Epithelial cell of proximal tubule (primary cell): ENCODE results near the gene ANKRD2. TPM values are rescaled to one million over a fixed set of nuclear protein-coding genes. Genes with fewer than 3 reads are reported as not detected.

Source experiments
- DNase-seq: peaks from one replicate; pipeline ENCODE4 v3.0.0-alpha.2; 2011; ENCODE audit warnings: low read depth
- H3K4me3 ChIP-seq: 2 replicates; pipeline ENCODE4 v1.5.1; 2011; ENCODE audit warnings: low read depth, mild to moderate bottlenecking, low read length
- CTCF ChIP-seq: conservative IDR thresholded peaks from 2 replicates; pipeline ENCODE4 v1.5.1; 2012; ENCODE audit warnings: low read depth, mild to moderate bottlenecking, low read length
- total RNA-seq: library from RNA; depleted of rRNA; stranded (reverse); fragments of >200 nt; gene quantifications from 2 replicates; pipeline ENCODE4 v1.2.3, GENCODE V29; 2015

The ANKRD2 gene
- total RNA-seq, 1 donor from 2014 or later, result 6.8 TPM

- DNase-seq, result no peak
- no peak overlapping the region for H3K4me3 ChIP-seq
- TF ChIP-seq CTCF, result no peak
These were observed 26.7 kb downstream of the ANKRD2 start for GRCh38 chr10:97599272-97599619.

- no peak for DNase-seq
- no peak for TF ChIP-seq CTCF
- H3K4me3 ChIP-seq, result no peak overlapping the region
These were observed 28.0 kb downstream of the ANKRD2 start for GRCh38 chr10:97600616-97601015.

GRCh38 chr10:97601268-97602215, 29.0 kb downstream of the ANKRD2 start:
- no peak for DNase-seq
- H3K4me3 ChIP-seq, result no peak overlapping the region
- no peak for TF ChIP-seq CTCF

- TF ChIP-seq CTCF, result no peak
- DNase-seq, result no peak
- H3K4me3 ChIP-seq, result no peak overlapping the region
These were observed 34.6 kb downstream of the ANKRD2 start for GRCh38 chr10:97607095-97607636.

- no peak overlapping the region for H3K4me3 ChIP-seq
- DNase-seq, result no peak
- TF ChIP-seq CTCF, result no peak
These were observed 36.5 kb downstream of the ANKRD2 start for GRCh38 chr10:97608991-97609561.

GRCh38 chr10:97611473-97611872, 38.9 kb downstream of the ANKRD2 start:
- no peak for DNase-seq
- no peak for TF ChIP-seq CTCF
- no peak overlapping the region for H3K4me3 ChIP-seq
